Keratinocyte (primary cell): ENCODE data around the gene SHFL. TPM values are rescaled to one million over a fixed set of nuclear protein-coding genes. Genes with fewer than 3 reads are reported as not detected.

Experiments used
- DNase-seq: peaks from one replicate; pipeline ENCODE4 v3.0.0-alpha.2; 2011; ENCODE audit warnings: low read depth, missing footprints, low spot score
- FAIRE-seq: peaks from 2 replicates; lab custom pipeline; 2011; peaks lifted over from hg19 to GRCh38; lab: Jason Lieb, UNC
- H2AFZ ChIP-seq: 2 replicates; pipeline ENCODE4 v1.6.0; 2012; ENCODE audit warnings: low read length, control low read depth, inconsistent platforms; ENCODE audit not compliant: control insufficient read depth
- H3K27ac ChIP-seq: 2 replicates; pipeline ENCODE4 v1.5.1; 2011; ENCODE audit warnings: low read length; ENCODE audit not compliant: control insufficient read depth, insufficient read depth
- H3K27me3 ChIP-seq: 3 replicates; pipeline ENCODE4 v1.6.0; 2011; ENCODE audit warnings: low read length; ENCODE audit not compliant: control insufficient read depth, insufficient read depth; ENCODE audit errors: extremely low read depth
- H3K36me3 ChIP-seq, 2 experiments: 2 replicates in 1 of 2; 3 replicates in 1 of 2; pipeline ENCODE4 v1.5.1; 2011; ENCODE audit warnings: low read length in 2 of 2, mild to moderate bottlenecking in 1 of 2; ENCODE audit not compliant: control insufficient read depth in 2 of 2, insufficient read depth in 2 of 2; ENCODE audit errors: extremely low read depth in 1 of 2
- H3K4me1 ChIP-seq: 3 replicates; pipeline ENCODE4 v1.5.1; 2011; ENCODE audit warnings: low read length; ENCODE audit not compliant: control insufficient read depth, insufficient read depth; ENCODE audit errors: extremely low read depth
- H3K4me2 ChIP-seq: 3 replicates; pipeline ENCODE4 v1.6.0; 2011; ENCODE audit warnings: low read depth, low read length; ENCODE audit not compliant: control insufficient read depth, insufficient read depth; ENCODE audit errors: extremely low read depth
- H3K4me3 ChIP-seq, 3 experiments: fragments of 200-600 bp in 1 of 3; sonication (generic) in 1 of 3; 2 replicates in 2 of 3; 3 replicates in 1 of 3; pipeline ENCODE4 v1.5.1; 2011 to 2016; ENCODE audit warnings: low read length in 3 of 3, mild to moderate bottlenecking in 3 of 3, control low read depth in 2 of 3, inconsistent platforms in 1 of 3, low read depth in 1 of 3, mixed read lengths in 1 of 3, mixed run types in 1 of 3, moderate library complexity in 1 of 3; ENCODE audit not compliant: control insufficient read depth in 2 of 3, insufficient read depth in 2 of 3; ENCODE audit errors: extremely low read depth in 1 of 3
- H3K79me2 ChIP-seq: 2 replicates; pipeline ENCODE4 v1.6.0; 2012; ENCODE audit warnings: low read length; ENCODE audit not compliant: control insufficient read depth, insufficient read depth
- H3K9ac ChIP-seq: 3 replicates; pipeline ENCODE4 v1.6.0; 2011; ENCODE audit warnings: low read length; ENCODE audit not compliant: control insufficient read depth, insufficient read depth; ENCODE audit errors: extremely low read depth
- H3K9me1 ChIP-seq: 3 replicates; pipeline ENCODE4 v1.6.0; 2011; ENCODE audit warnings: low read length; ENCODE audit not compliant: control insufficient read depth, insufficient read depth; ENCODE audit errors: extremely low read depth
- H3K9me3 ChIP-seq: 2 replicates; pipeline ENCODE4 v1.5.1; 2012; ENCODE audit warnings: low read depth, low read length; ENCODE audit not compliant: control insufficient read depth
- H4K20me1 ChIP-seq: 3 replicates; pipeline ENCODE4 v1.6.0; 2011; ENCODE audit warnings: low read length; ENCODE audit not compliant: control insufficient read depth, insufficient read depth; ENCODE audit errors: extremely low read depth
- CTCF ChIP-seq, 3 experiments: IDR thresholded peaks in 1 of 3; conservative IDR thresholded peaks in 1 of 3; optimal IDR thresholded peaks in 1 of 3; 2 replicates in 2 of 3; 3 replicates in 1 of 3; pipeline versions ENCODE3 to v1.5.1; 2011; ENCODE audit warnings: low read length in 3 of 3, mild to moderate bottlenecking in 3 of 3, moderate library complexity in 2 of 3, control low read depth in 1 of 3, inconsistent platforms in 1 of 3; ENCODE audit not compliant: insufficient read depth in 2 of 3; ENCODE audit errors: extremely low read depth in 1 of 3
- EZH2 ChIP-seq: IDR thresholded peaks from one replicate; pipeline ENCODE4 v1.6.1; 2012; ENCODE audit warnings: inconsistent platforms, mild to moderate bottlenecking, low read length, moderate library complexity
- dilution Hi-C: fragments of 300-500 bp; cut with MboI; formaldehyde crosslinking; loops from one replicate; pipeline ENCODE4 v1.7.0; 2020; ENCODE audit warnings: low sequenced_read_pairs; ENCODE audit not compliant: extremely low pct_ligation_motif_present
- polyA plus RNA-seq, 5 experiments: library from polyadenylated mRNA; depleted of rRNA in 3 of 5; stranded (reverse) in 3 of 5; stranded (forward) in 1 of 5; unstranded in 1 of 5; fragments of >200 nt; gene quantifications; 1 replicate in 1 of 5; 2 replicates in 3 of 5; 3 replicates in 1 of 5; pipeline versions ENCODE4 v1.2.1 to v1.2.3, GENCODE V29; 2011 to 2012; ENCODE audit warnings: missing spikeins in 2 of 5, low read depth in 1 of 5, low replicate concordance in 1 of 5

SHFL gene
- polyA plus RNA-seq, 1 donor (not counting 4 experiments of a cell fraction or from before 2014, with no cell fraction given), result 36.4 TPM

GRCh38 chr19:10045371-10045770, 40.7 kb upstream of the SHFL start:
- Histone ChIP-seq H4K20me1 (no peaks in the 10 kb centered on the region), H3K36me3 (no peaks in the 10 kb centered on the region), H3K4me2 (no peak overlapping the region), H3K9me3 (peaks cover 14% of the 10 kb centered on the region), H2AFZ (no peak overlapping the region), H3K79me2 (no peaks in the 10 kb centered on the region), H3K27me3 (no peaks in the 10 kb centered on the region), H3K4me1 (no peaks in the 10 kb centered on the region), H3K4me3 (no peak overlapping the region), H3K9me1 (no peaks in the 10 kb centered on the region), H3K27ac (no peak overlapping the region), H3K9ac (no peak overlapping the region)
- DNase-seq (no peak), FAIRE-seq (no peak)
- dilution Hi-C loops, result no loop called here
- TF ChIP-seq EZH2 (no peak), CTCF (optimal IDR thresholded peaks at IDR 0.05 in 1 of 3, IDR thresholded peaks at IDR 0.05 in 1 of 3, conservative IDR thresholded peaks at IDR 0.05 in 1 of 3; ENCODE audit: extremely low read depth in 1 of 3, insufficient read depth in 2 of 3, low read length in 3 of 3) (no peak)

- H3K27me3 ChIP-seq, result no peaks in the 10 kb centered on the region
Measured at GRCh38 chr19:10049626-10050025, 36.5 kb upstream of the SHFL start.

More at GRCh38 chr19:10049626-10050025, 36.5 kb upstream of the SHFL start:
- FAIRE-seq (no peak), DNase-seq (no peak)
- Histone ChIP-seq H3K4me1 (no peaks in the 10 kb centered on the region), H3K36me3 (no peaks in the 10 kb centered on the region), H2AFZ (no peak overlapping the region), H3K27ac (no peak overlapping the region), H3K79me2 (no peaks in the 10 kb centered on the region), H3K9ac (no peak overlapping the region), H4K20me1 (no peaks in the 10 kb centered on the region), H3K4me2 (no peak overlapping the region), H3K9me3 (no peaks in the 10 kb centered on the region), H3K4me3 (no peak overlapping the region), H3K9me1 (no peaks in the 10 kb centered on the region)
- dilution Hi-C loops, result no loop called here
- TF ChIP-seq EZH2 (no peak), CTCF (optimal IDR thresholded peaks at IDR 0.05 in 1 of 3, IDR thresholded peaks at IDR 0.05 in 1 of 3, conservative IDR thresholded peaks at IDR 0.05 in 1 of 3; ENCODE audit: extremely low read depth in 1 of 3, insufficient read depth in 2 of 3, low read length in 3 of 3) (no peak)
